ENCODE data around the gene ARHGAP10.

DNA sequence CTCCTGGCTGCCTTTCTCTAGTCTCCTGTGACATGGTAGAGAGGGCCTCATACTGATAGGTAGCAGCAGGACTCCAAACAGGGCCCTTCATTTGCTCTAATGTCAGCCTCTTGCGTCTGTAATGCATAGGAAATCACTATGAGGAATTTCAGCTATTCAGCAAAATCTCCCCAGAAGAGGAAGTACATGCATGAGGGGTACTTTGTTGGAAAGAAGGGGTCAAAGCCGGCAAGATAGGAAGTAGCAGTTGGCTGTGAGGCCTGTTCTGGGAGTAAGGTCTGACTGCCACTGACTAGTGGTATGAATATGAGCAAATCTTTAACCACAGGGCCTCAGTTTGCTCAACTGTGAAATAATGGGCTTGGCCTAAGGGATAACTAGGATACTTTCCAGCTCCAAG, 283.2 kb downstream of the ARHGAP10 start:
- TF ChIP-seq, protein P1, sequence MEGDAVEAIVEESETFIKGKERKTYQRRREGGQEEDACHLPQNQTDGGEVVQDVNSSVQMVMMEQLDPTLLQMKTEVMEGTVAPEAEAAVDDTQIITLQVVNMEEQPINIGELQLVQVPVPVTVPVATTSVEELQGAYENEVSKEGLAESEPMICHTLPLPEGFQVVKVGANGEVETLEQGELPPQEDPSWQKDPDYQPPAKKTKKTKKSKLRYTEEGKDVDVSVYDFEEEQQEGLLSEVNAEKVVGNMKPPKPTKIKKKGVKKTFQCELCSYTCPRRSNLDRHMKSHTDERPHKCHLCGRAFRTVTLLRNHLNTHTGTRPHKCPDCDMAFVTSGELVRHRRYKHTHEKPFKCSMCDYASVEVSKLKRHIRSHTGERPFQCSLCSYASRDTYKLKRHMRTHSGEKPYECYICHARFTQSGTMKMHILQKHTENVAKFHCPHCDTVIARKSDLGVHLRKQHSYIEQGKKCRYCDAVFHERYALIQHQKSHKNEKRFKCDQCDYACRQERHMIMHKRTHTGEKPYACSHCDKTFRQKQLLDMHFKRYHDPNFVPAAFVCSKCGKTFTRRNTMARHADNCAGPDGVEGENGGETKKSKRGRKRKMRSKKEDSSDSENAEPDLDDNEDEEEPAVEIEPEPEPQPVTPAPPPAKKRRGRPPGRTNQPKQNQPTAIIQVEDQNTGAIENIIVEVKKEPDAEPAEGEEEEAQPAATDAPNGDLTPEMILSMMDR (conservative IDR thresholded peaks at IDR 0.05; ENCODE audit: low read depth, low read length), result no peak
- TF ChIP-seq EZH2 (IDR thresholded peaks at IDR 0.05; ENCODE audit: borderline replicate concordance, low read depth, low read length, poor library complexity, severe bottlenecking), result no peak

Data from A673 (cell line).